Measurements from ENCODE around the gene DEDD2. TPM values are rescaled to one million over a fixed set of nuclear protein-coding genes. Genes with fewer than 3 reads are reported as not detected.

The DEDD2 gene
- total and polyA plus RNA-seq, 4 donors, result 16.4 to 33.8 (median 19.7) TPM

DNA sequence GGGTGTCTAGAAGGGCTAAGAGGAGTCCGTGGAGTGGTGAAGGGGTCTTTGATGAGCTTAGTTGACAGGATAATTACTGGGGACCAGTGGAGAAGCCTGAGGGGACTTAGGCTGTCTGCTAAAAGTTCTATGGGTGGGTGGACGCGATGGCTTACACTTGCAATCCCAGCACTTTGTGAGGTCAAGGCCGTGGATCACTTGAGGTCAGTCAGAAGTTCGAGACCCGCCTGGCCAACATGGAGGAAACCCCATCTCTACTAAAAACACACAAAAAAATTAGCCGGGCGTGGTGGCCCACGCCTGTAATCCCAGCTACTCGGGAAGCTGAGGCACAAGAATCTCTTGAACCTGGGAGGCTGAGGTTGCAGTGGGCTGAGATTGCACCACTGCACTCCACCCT is 27.8 kb upstream of the DEDD2 start:
- Histone ChIP-seq H3K27me3 (ENCODE audit: control insufficient read depth in 1 of 2, insufficient read depth in 2 of 2, low read length in 1 of 2) (no peaks in the 10 kb centered on the region), H3K4me1 (ENCODE audit: control insufficient read depth in 1 of 2, insufficient read depth in 2 of 2, low read length in 2 of 2) (peaks cover 0 to 2% of the 10 kb centered on the region in 2 donors), H3K4me3 (ENCODE audit: low read length in 2 of 2) (no peak overlapping the region), H3K36me3 (ENCODE audit: control insufficient read depth in 1 of 2, insufficient read depth in 2 of 2, low read length in 1 of 2) (no peaks in the 10 kb centered on the region), H3K27ac (ENCODE audit: low read depth in 1 of 2, low read length in 2 of 2) (peak overlapping the region in 1 of 2 donors; percentile 44), H3K9me3 (ENCODE audit: control insufficient read depth, low read length) (no peaks in the 10 kb centered on the region)
- intact Hi-C loops (cut with DNase I), result loop anchor here in 1 of 2 donors (5.0 kb wide), 1 partner anchor 52 kb away; no protein-coding TSS in a partner anchor
- ATAC-seq (ENCODE audit: low FRiP score) (no peak), DNase-seq (no peak)
- 66 to 71% methylated on average over 10 of the region's 10 CpGs for WGBS, 2 donors

DNA sequence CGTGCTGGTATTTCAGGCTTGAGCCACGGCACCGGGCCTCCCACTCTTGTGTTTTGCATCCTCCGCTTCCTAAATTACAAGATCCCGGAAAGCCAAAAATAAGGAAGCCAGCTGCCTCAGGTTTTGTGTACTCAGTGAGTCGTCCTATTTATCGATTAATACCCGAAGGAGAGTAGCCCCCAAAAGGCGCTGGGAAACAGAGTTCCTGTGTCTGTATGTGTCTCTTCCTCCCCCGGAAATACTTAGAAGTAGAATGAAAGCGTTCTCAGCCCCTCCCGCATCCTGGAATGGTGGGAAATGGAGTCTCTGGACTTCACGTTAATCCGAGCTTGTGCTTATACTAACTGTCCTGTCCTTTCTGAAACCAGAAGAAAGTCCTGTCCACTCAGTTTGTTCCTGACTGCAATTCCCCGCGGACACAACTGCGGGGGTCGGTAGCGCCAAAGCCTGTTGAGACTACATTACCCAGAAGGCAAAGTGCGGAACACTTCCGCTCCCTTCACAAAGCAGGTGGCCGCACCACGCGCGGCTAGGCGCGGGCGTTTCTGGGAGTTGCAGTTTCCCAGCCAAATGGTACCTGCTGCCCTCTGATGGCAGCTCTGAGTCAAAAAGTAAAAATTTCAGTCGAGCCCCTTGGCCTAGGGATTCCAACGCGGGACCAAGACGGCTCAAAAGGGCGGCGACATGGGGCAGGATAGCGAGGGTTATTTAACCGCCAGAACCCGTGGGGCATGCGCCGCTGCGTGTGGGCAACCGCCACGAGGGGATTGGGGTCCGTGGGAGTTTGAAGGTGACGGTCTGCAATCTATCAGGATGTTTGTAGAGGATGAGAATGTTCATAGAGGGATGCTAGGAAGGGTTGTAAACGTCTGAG is 27.1 kb upstream of the DEDD2 start:
- 1 to 2% methylated on average over 45 of the region's 45 CpGs for WGBS, 2 donors
- no peaks in the 10 kb centered on the region for H3K9me3 ChIP-seq (ENCODE audit: control insufficient read depth, low read length)
- peak overlapping the region in 1 of 2 donors; percentile 89 for H3K27ac ChIP-seq (ENCODE audit: low read depth in 1 of 2, low read length in 2 of 2)
- no peaks in the 10 kb centered on the region for H3K36me3 ChIP-seq (ENCODE audit: control insufficient read depth in 1 of 2, insufficient read depth in 2 of 2, low read length in 1 of 2)
- peak overlapping the region; percentile 28 to 35 for H3K4me3 ChIP-seq (ENCODE audit: low read length in 2 of 2)
- no peaks in the 10 kb centered on the region for H3K27me3 ChIP-seq (ENCODE audit: control insufficient read depth in 1 of 2, insufficient read depth in 2 of 2, low read length in 1 of 2)
- peak; percentile 70 for ATAC-seq (ENCODE audit: low FRiP score)
- DNase-seq, result peak; percentile 96 to 97
- intact Hi-C loops (cut with DNase I), result loop anchor here in 1 of 2 donors (5.0 kb wide), 1 partner anchor 53 kb away; no protein-coding TSS in a partner anchor
- peaks cover 0 to 2% of the 10 kb centered on the region in 2 donors for H3K4me1 ChIP-seq (ENCODE audit: control insufficient read depth in 1 of 2, insufficient read depth in 2 of 2, low read length in 2 of 2)

DNA sequence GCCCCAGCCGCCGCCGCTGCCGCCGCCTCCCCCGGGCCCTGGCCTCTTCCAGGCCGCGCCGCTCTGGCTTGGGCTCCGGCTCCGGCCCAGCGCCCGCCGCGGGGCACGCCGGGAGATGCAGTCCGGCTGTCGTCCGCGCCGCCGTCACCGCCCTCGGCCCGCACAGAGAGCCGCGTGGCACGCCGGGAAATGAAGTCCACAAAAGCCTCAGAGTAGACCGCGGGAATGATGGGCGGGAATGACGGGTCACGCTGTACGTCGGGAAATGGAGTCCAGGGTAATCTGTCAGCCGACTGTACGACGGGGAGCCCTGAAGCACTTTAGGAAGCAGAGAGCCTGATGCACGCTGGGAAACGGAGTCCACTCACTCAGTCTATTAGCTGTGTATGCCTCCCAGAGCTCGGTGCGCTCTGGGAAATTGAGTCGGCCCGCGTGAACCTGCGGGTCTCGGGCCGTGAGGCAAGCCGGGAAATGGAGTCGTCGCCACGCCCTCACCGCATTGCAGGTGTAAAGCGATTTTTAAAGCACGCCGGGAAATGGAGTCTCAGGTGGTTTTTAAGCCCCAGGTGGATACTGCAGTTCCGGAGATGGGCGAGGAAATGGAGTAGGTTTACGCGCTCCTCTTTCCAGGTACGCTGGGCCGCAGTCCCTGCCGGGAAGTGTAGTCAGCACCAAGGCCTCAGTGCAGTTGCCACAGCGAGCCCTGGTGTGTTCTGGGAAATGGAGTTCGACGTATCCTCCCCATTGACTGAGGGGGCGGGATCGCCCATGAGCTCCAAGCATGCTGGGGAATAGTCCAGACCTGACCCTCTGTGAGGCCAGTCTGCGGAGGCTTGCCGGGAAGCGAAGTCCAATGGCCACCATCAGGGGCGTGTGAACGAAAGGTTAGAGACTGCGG is 25.3 kb upstream of the DEDD2 start, which contains the start of gene GSK3A:
GSK3A (minus strand) TSS at position 91 of the 898 bp plus-strand sequence. CDS start 137 bp downstream, outside the sequence.
- intact Hi-C loops (cut with DNase I), result loop anchor here in 1 of 2 donors (1.0 kb wide), 1 partner anchor 26 kb away; no protein-coding TSS in a partner anchor
- Histone ChIP-seq H3K27ac (ENCODE audit: low read depth in 1 of 2, low read length in 2 of 2) (peak within 1 kb of the TSS; percentile 58 to 89), H3K36me3 (ENCODE audit: control insufficient read depth in 1 of 2, insufficient read depth in 2 of 2, low read length in 1 of 2) (no peaks in the 10 kb centered on the region), H3K27me3 (ENCODE audit: control insufficient read depth in 1 of 2, insufficient read depth in 2 of 2, low read length in 1 of 2) (no peaks in the 10 kb centered on the region), H3K4me1 (ENCODE audit: control insufficient read depth in 1 of 2, insufficient read depth in 2 of 2, low read length in 2 of 2) (peaks cover 0 to 2% of the 10 kb centered on the region in 2 donors), H3K9me3 (ENCODE audit: control insufficient read depth, low read length) (no peaks in the 10 kb centered on the region), H3K4me3 (ENCODE audit: low read length in 2 of 2) (peak within 1 kb of the TSS; percentile 63 to 88)
- ATAC-seq (ENCODE audit: low FRiP score), result peak; percentile 93
- DNase-seq, result peak; percentile 99
- WGBS, 2 donors, result 0% methylated on average over 71 to 76 of the region's 76 CpGs

DNA sequence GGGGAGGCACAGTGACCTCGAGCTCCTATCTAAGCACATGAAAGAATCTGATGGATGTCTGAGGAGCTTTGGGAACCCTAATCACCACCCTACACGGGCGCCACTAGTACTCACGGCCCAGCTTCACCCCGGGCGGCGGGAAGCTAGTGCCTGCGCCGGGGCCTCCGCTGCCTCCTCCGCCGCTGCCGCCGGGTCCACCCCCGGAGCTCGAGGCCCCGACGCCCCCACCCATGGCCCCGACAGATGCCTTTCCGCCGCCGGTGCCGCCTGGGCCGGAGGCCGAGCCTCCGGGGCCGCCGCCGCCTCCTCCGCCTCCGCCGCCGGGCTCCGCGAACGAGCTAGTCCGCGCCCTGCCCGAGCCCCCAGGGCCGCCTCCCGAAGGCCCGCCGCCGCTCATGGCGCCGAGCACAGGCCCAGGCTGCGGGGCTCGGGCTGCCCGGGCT is 24.6 kb upstream of the DEDD2 start:
- Histone ChIP-seq H3K9me3 (ENCODE audit: control insufficient read depth, low read length) (no peaks in the 10 kb centered on the region), H3K4me3 (ENCODE audit: low read length in 2 of 2) (peak overlapping the region; percentile 63 to 88), H3K27ac (ENCODE audit: low read depth in 1 of 2, low read length in 2 of 2) (peak overlapping the region; percentile 22 to 58), H3K27me3 (ENCODE audit: control insufficient read depth in 1 of 2, insufficient read depth in 2 of 2, low read length in 1 of 2) (no peaks in the 10 kb centered on the region), H3K36me3 (ENCODE audit: control insufficient read depth in 1 of 2, insufficient read depth in 2 of 2, low read length in 1 of 2) (no peaks in the 10 kb centered on the region), H3K4me1 (ENCODE audit: control insufficient read depth in 1 of 2, insufficient read depth in 2 of 2, low read length in 2 of 2) (peaks cover 0 to 2% of the 10 kb centered on the region in 2 donors)
- intact Hi-C loops (cut with DNase I), result no loop called here
- no peak for ATAC-seq (ENCODE audit: low FRiP score)
- WGBS, 2 donors, result 0 to 1% methylated on average over 9 to 49 of the region's 49 CpGs
- peak in 1 of 2 donors; percentile 69 for DNase-seq

DNA sequence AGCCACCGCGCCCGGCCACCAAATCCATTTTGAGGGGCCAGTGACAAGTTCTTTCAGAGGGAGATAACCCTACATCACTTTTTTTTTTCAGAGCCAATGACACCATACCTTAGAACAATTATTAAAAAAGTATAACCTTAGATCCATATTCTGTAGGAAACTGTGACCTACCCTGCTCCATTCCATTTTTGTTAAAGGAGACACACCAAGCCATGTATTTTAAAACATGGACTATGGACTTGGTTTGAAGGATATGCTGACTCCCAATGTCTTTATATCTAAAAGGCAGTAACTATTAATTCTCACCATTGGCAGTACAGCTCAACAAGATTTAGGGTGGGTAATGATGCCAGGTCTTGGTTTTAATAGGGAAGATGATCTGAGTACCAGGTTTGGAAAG is 23.8 kb upstream of the DEDD2 start:
- peak overlapping the region in 1 of 2 donors; percentile 63 for H3K4me3 ChIP-seq (ENCODE audit: low read length in 2 of 2)
- intact Hi-C loops (cut with DNase I), result no loop called here
- H3K27me3 ChIP-seq (ENCODE audit: control insufficient read depth in 1 of 2, insufficient read depth in 2 of 2, low read length in 1 of 2), result no peaks in the 10 kb centered on the region
- no peak overlapping the region for H3K27ac ChIP-seq (ENCODE audit: low read depth in 1 of 2, low read length in 2 of 2)
- H3K36me3 ChIP-seq (ENCODE audit: control insufficient read depth in 1 of 2, insufficient read depth in 2 of 2, low read length in 1 of 2), result no peaks in the 10 kb centered on the region
- no peak for ATAC-seq (ENCODE audit: low FRiP score)
- 93 to 99% methylated on average over 3 of the region's 3 CpGs for WGBS, 2 donors
- H3K9me3 ChIP-seq (ENCODE audit: control insufficient read depth, low read length), result no peaks in the 10 kb centered on the region
- H3K4me1 ChIP-seq (ENCODE audit: control insufficient read depth in 1 of 2, insufficient read depth in 2 of 2, low read length in 2 of 2), result peaks cover 0 to 2% of the 10 kb centered on the region in 2 donors
- no peak for DNase-seq

DNA sequence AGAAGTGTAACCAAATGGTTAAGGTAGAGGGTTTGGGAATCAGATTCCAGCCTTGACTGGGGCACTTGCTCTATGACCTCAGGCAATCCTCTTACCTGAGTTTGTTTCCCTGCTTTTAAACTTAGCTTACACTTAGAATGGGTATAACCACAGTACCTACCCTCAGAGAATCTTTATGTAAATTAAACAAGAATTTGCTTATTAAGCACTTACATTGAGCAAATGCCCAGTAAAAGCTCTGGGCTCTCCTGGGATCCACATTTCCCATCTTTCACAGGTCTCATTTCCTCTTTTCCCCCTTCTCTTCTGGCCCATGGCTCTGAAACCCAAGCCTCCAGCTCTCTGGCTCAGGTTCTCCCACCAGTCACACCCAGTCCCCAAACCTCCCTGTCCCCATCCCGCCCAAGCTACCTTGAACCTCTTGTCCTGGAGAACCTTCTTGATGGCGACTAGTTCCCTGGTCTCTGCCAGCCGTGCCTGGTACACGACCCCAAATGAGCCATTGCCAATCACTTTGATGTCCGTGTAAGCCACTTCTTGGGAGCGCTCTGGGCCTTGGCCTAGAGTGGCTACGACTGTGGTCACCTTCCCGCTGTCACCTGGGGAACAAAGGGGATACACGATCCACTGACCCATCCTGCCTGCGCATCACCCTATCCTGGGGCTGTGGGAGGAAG is 22.2 kb upstream of the DEDD2 start:
- WGBS, 2 donors, result 84 to 87% methylated on average over 10 of the region's 10 CpGs
- ATAC-seq (ENCODE audit: low FRiP score) (no peak), DNase-seq (no peak)
- H3K4me3 ChIP-seq (ENCODE audit: low read length in 2 of 2), result no peak overlapping the region
- no peaks in the 10 kb centered on the region for H3K27me3 ChIP-seq (ENCODE audit: control insufficient read depth in 1 of 2, insufficient read depth in 2 of 2, low read length in 1 of 2)
- peaks cover 0 to 3% of the 10 kb centered on the region in 2 donors for H3K36me3 ChIP-seq (ENCODE audit: control insufficient read depth in 1 of 2, insufficient read depth in 2 of 2, low read length in 1 of 2)
- H3K9me3 ChIP-seq (ENCODE audit: control insufficient read depth, low read length), result no peaks in the 10 kb centered on the region
- peaks cover 0 to 2% of the 10 kb centered on the region in 2 donors for H3K4me1 ChIP-seq (ENCODE audit: control insufficient read depth in 1 of 2, insufficient read depth in 2 of 2, low read length in 2 of 2)
- H3K27ac ChIP-seq (ENCODE audit: low read depth in 1 of 2, low read length in 2 of 2), result no peak overlapping the region
- intact Hi-C loops (cut with DNase I), result no loop called here

DNA sequence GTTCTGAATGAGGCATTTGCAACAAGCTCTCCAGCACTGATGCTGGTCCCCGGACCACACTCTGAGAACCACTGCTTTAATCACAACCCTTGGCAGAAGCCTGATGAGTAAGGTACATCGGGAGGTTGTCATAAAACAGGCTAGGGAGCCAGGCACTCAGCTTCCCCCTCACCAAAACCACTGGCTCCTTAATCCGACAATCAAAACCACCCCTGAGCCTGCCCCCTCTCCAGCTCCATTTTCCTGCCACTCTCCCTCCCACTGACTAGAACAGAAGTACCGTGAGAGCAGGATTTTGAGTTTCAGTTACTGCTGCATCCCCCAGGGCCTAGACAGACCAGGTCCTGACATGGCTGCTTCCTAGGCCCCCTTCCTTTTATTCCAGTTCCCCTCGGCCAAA is 17.7 kb upstream of the DEDD2 start:
- Histone ChIP-seq H3K9me3 (ENCODE audit: control insufficient read depth, low read length) (no peaks in the 10 kb centered on the region), H3K27me3 (ENCODE audit: control insufficient read depth in 1 of 2, insufficient read depth in 2 of 2, low read length in 1 of 2) (no peaks in the 10 kb centered on the region), H3K27ac (ENCODE audit: low read depth in 1 of 2, low read length in 2 of 2) (no peak overlapping the region), H3K36me3 (ENCODE audit: control insufficient read depth in 1 of 2, insufficient read depth in 2 of 2, low read length in 1 of 2) (peaks cover 4 to 11% of the 10 kb centered on the region in 2 donors), H3K4me1 (ENCODE audit: control insufficient read depth in 1 of 2, insufficient read depth in 2 of 2, low read length in 2 of 2) (no peaks in the 10 kb centered on the region), H3K4me3 (ENCODE audit: low read length in 2 of 2) (no peak overlapping the region)
- WGBS, 2 donors, result 85 to 90% methylated on average over 5 of the region's 5 CpGs
- DNase-seq, result no peak
- intact Hi-C loops (cut with DNase I), result no loop called here
- no peak for ATAC-seq (ENCODE audit: low FRiP score)

DNA sequence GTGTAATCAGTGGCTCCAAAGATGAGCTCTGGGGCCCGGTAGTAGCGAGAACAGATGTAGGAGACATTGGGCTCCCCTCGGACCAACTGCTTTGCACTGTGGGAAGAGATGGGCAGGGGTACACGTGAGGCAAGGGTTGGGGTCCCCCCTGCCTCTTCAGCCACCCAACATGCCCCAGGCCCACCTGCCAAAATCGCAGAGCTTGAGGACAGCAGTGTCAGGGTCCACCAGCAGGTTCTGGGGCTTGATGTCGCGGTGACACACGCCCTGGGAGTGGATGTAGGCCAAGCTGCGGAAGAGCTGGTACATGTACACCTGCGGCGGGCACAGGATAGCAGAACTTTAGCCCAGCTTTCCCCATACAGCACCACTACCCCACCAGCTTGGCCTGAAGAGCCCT is 16.9 kb upstream of the DEDD2 start:
- intact Hi-C loops (cut with DNase I), result no loop called here
- Histone ChIP-seq H3K36me3 (ENCODE audit: control insufficient read depth in 1 of 2, insufficient read depth in 2 of 2, low read length in 1 of 2) (peaks cover 4 to 11% of the 10 kb centered on the region in 2 donors), H3K9me3 (ENCODE audit: control insufficient read depth, low read length) (no peaks in the 10 kb centered on the region), H3K4me1 (ENCODE audit: control insufficient read depth in 1 of 2, insufficient read depth in 2 of 2, low read length in 2 of 2) (no peaks in the 10 kb centered on the region), H3K4me3 (ENCODE audit: low read length in 2 of 2) (no peak overlapping the region), H3K27ac (ENCODE audit: low read depth in 1 of 2, low read length in 2 of 2) (no peak overlapping the region), H3K27me3 (ENCODE audit: control insufficient read depth in 1 of 2, insufficient read depth in 2 of 2, low read length in 1 of 2) (no peaks in the 10 kb centered on the region)
- ATAC-seq (ENCODE audit: low FRiP score) (no peak), DNase-seq (no peak)
- 93% methylated on average over 11 of the region's 11 CpGs for WGBS, 2 donors

All from aorta (tissue), 5 donors.